GM18870 (cell line): ENCODE data around the gene GOLGA2.
"Not testable (repeated sequence)": the region's sequence is repeated elsewhere in the genome, so short reads cannot be mapped to it uniquely, and the experiment has no call there.

ENCODE experiments used
- ATAC-seq: cut with Tn5 transposase; IDR thresholded peaks from one replicate; pipeline ENCODE4 v1.9.1; 2021; ENCODE audit warnings: moderate library complexity; ENCODE audit not compliant: unreplicated experiment

Gene GOLGA2

GRCh38 chr9:128244091-128244836 is 31.5 kb downstream of the GOLGA2 start:
- ATAC-seq: no peak

GRCh38 chr9:128243215-128244018 is 32.4 kb downstream of the GOLGA2 start:
- ATAC-seq: no peak

DNA sequence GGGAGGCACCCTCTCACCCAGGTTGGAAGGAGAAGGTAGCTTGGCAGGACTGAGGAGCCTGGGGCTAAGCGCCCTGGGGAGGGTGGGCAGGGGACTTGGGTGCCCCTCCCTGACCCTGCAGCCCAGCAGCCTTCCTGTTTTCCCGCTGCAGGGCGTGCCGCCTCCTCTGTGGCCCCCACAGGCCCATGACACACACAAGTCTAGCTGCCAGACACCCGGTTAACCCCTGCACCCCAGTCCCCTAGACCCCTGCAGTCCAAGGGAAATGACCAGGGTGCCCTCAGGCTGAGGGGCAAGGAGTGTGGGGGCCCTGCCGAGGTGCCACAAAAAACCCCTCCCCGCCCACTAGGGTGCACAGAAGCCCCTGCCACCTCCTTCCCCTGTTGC is 33.0 kb downstream of the GOLGA2 start:
- no peak for ATAC-seq

DNA sequence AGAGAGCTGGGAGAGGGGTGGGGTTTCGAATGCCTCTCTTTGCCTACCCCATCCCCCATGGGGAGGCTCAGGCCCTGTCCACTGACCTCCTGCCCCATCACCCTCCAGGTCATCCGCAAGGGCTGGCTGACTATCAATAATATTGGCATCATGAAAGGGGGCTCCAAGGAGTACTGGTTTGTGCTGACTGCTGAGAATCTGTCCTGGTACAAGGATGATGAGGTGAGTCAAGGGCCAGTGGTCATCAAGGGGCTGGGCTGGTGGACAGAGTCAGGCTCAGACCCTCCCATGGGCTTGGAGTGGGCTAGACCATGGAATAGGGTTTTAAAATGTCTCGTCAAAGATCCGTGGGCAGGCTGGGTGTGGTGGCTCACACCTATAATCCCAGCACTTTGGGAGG is 33.7 kb downstream of the GOLGA2 start:
- no peak for ATAC-seq

DNA sequence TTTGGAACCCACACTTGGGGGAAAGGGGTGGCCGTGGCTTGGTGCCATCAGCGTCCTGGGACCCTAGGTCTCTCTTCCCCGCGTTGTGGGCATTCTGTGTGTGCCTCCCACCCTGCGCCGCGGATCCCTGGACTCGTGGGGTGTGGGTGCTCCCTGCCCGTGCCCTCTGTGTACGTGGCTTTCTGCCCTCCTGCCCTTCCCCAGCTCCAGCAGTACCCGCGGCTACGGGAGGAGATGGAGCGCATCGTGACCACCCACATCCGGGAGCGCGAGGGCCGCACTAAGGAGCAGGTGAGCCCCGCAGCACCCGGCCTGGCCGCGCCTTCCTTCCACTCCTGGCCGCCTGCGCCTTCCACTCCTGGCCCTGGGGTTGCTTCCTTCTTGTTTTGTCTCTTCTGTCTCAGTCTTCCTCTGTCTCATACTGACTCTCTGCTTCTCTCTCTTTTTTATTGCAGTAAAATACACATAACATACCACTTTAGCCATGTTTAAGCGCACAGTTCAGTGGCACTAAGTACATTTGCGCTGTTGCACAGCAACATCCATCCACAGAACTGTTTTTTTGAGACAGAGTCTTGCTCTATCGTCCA is 41.9 kb downstream of the GOLGA2 start:
- ATAC-seq: no peak

DNA sequence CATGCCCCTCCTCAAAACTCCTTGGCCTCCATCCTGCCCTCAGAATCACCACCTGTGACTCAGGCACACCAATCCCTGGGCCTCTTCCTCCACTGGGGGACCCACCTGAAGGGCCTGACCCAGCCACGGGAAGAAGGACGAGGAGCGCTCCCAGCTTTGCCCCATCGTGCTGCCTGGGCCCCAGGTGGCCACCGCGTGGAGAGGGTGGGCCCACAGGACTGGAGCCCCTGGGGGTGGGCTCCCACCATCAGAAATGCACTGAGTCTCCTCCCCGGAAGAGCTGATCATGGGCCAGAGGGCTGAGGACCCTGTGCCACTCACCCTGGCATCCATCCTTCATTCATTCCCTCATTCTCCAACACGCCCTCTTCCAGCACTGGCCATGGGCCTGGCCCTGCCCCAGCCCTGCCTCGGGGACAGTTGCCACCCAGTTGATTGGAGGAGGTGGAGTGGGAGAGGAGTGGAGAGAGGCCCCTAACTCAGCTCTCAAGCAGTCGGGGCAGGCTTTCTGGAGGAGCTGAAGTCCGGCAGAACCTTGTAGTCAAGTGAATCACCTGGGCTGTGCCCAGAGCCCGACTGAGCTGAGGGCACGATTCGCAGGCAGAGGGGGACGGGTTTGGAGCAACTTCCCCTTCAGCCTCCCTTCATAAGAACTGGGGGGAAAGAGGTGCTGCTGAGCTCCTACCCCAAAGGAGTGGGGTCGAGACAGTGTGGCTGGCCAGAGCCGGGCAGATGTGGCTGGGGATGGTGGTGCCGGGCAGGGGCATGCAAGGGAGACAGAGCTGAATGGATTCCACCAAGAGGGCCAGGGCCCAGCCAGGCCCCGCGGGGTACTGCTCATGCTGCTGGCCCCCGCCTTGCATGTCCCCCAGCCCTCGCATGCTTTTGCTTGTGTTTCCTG is 43.0 kb downstream of the GOLGA2 start:
- no peak for ATAC-seq

DNA sequence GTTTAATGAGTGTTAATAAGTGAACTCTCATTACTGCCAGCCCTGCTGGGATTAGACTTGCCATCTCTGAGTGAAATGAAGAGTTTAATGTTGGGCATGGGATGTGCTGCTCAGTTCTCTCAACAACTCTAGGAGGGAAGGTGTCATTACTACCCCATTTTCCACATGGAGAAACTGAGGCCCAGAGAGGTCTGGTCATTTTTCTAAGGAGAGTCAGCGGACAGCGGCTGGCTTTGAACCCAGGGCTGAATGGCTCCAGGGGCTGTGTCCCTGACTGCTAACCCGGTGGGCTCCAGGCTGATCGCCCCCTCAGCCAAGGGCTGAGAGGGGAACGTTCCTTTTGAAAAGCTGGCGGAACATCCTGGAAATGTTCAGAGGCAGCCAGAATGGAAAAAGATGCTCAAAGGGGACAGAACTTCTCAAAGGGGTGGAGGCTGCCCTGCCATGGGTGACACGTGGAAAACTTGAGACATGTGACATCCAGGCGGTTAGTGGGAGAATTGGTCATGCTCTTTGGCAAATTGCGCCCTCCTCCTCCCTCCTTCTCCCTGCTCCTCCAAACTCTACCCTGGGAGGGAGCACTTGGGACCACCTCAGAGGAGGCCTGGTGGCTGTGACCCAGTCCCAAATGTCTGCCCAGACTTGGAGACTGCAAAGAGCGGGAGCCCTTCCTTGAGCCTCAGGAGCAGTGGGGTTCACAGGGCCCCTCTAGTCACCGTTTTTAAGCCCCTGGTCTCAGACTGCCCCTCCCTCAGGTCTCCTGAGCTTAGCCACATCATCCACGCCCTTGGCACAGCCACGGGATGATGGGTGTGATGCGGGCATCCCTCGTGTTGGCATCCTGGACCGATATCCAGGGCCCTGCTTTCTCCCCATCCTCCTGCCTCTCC is 43.9 kb downstream of the GOLGA2 start:
- no peak for ATAC-seq

GRCh38 chr9:128230897-128231296 is 44.9 kb downstream of the GOLGA2 start:
- not testable (repeated sequence) for ATAC-seq

DNA sequence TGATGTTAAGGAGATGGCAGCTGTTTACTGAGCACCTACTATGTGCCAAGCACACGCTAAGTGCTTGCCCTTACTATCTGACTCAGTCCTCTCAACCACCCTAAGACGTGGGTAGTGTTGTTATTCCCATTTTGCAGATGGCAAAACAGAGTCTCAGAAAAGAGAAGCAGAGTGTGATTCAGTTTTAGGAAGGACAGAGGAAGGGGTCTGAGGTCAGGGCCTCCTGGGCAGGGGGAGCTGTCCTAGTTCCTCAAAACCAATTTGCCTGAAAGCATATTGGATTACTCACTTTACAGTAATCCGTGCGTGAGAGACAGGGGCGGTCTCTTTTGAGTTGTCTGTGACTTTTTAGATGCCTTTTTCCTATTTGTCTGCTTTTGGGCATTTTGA is 49.4 kb downstream of the GOLGA2 start:
- ATAC-seq: no peak

DNA sequence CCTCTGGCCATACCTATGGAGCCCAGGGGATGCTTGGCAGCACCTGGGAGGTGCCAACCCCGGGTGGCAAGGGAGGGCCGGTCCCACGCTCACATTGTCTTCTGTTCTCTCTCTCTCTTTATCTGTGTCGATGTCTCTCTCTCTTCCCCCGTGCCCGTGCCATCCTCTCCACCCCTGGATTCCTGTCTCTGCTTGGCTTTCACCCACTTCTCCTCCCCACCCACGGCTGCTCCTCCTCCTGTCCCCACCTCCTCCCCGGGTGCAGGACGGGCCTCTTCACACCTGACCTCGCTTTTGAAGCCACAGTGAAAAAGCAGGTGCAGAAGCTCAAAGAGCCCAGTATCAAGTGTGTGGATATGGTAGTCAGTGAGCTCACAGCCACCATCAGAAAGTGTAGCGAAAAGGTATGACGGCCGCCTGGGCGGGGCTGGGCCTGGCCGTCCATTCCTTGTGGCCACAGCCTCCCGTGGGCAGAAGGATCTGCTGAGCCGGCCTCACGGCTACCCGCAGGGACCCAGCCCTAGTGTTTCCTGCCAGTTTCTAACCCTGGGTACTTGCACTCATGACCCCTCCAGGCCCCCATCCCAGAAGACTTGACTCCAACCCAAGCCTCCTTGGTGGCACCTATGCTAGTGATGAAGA is 49.9 kb downstream of the GOLGA2 start:
- no peak for ATAC-seq

- ATAC-seq: no peak
Measured at GRCh38 chr9:128224877-128225276, 50.9 kb downstream of the GOLGA2 start.

DNA sequence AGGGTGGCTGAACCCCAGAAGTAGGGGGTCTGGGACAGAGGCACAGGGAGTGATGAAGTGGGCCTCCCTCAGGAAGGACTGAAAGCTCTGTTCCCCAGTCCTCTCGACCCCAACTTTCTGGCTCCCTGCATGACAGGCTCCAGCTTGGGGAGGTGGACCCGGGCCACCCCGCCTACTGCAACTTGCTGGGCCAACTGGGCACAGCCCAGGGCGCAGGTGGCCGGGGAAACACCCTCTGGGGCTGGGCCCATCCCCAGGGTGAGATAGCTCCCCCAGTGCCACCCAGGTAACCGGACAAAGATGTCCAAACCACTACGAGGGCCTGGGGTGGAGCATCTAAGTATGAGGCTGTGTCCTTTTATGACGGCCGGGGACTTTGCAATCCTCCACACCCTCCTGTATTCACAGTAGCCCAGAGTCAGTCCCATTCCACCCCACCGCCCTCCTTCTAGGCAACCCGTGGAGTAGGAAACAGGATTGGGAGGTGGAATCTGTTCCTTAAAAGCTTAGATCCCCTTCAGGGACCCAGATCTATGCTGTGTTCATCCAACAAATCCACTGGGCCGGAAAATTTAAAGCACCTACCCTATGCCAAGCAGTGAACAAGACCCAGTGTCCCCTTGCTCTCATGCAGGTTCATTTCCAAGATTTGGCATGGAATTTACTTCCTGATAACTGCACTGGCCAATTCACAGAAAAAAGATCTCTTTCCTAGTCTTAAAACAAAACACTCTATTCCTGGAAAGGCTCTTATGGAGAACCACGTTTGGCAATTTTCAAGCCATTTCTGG is 52.7 kb downstream of the GOLGA2 start:
- ATAC-seq: no peak

- ATAC-seq: no peak
Measured at GRCh38 chr9:128222026-128222425, 53.8 kb downstream of the GOLGA2 start.

DNA sequence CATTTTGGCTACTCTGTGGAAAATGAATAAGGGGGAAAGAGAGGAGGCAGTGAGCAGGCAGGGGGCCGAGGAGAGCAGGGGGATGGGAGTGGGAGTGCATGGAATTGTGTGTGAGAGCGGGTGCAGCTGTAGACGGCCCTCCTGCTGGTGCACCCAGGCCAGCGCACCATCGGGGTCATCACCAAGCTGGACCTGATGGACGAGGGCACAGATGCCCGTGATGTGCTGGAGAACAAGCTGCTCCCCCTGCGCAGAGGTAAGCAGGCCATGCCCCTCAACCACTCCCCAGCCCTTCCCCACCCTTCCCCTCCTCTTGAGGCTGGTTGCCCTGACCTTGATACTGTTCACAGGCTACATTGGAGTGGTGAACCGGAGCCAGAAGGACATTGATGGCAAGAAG is 56.0 kb downstream of the GOLGA2 start:
- ATAC-seq: no peak

DNA sequence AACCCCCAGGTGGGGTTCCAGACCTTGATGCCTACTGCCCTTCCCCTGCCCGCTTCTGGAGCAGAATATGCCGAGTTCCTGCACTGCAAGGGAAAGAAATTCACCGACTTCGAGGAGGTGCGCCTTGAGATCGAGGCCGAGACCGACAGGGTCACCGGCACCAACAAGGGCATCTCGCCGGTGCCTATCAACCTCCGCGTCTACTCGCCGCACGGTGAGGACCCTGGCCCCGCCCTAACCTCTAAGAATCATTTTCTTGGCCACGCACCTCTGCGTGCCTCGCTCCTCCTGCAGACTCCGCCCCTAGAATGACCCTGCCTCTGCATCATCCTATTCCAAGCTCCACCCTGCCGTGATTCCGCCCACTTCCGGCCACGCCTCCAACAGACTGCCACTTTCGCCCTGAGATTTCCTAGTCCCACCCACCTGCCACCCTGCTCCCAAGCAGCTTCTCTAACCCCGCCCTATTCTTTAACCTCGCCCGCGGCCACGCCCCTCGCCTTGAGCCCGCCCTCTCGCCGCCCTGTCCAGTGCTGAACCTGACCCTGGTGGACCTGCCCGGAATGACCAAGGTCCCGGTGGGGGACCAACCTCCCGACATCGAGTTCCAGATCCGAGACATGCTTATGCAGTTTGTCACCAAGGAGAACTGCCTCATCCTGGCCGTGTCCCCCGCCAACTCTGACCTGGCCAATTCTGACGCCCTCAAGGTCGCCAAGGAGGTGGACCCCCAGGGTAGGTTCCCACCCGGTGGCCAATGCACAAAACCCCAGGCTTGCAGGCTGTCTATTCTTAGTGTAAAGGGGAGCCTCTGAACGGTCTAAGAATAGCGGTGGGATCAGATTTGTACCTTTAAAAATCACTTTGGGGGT is 57.1 kb downstream of the GOLGA2 start:
- ATAC-seq: peak; percentile 92

GRCh38 chr9:128218172-128218517 is 57.7 kb downstream of the GOLGA2 start:
- ATAC-seq: no peak

- no peak for ATAC-seq
Measured at GRCh38 chr9:128216781-128217553, 58.8 kb downstream of the GOLGA2 start.
